HG03558 (cell line): ENCODE results near the gene PRR16.

Experiments
- ATAC-seq: cut with Tn5 transposase; IDR thresholded peaks from one replicate; pipeline ENCODE4 v1.9.1; 2021; ENCODE audit warnings: moderate number of reproducible peaks; ENCODE audit not compliant: unreplicated experiment; ENCODE audit errors: extremely low read depth

PRR16 gene

GRCh38 chr5:120461251-120461650, 2.8 kb upstream of the PRR16 start:
- ATAC-seq: no peak

- no peak for ATAC-seq
These were observed 957 bp upstream of the PRR16 start for GRCh38 chr5:120463006-120463680.

DNA sequence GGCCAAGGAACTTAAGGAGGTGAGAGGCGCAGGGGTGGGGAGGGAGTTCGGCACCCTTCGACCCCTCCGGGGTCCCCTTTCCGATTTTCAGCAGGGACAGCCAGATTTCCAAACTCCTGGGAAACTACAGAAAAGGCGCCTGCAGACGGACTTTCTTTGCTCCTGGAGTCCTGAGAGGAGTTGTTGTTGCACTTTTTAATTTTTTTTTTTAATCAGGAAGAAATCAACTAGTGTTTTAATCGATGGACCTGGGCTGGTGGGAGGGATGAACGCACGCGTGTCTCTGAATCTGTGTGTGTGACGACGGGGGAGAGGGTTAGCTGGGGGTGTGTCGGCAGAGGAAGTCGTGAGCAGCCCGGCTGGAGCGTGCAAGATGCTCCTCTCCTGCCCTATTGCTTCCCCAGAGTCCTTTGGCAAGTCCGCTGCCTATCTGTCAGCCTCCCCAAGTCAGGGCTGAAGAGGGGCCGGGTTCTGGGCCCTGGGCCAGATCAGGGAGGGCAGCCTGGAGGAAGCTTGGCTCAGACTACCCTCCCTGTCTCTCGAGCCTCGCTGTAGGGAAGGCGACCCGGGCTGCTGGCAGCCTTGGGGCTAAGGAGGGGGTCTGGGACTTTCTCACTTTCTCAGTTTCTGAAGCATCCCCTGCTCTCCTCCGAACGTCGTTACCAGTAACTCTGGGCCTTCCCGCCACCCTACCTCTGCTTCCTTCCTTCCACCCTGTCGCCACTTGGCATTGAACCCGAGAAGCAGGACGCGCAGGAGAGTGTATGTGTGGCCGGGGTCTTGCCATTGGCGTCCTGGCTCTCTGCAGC, 731 bp downstream of the PRR16 start:
- no peak for ATAC-seq

DNA sequence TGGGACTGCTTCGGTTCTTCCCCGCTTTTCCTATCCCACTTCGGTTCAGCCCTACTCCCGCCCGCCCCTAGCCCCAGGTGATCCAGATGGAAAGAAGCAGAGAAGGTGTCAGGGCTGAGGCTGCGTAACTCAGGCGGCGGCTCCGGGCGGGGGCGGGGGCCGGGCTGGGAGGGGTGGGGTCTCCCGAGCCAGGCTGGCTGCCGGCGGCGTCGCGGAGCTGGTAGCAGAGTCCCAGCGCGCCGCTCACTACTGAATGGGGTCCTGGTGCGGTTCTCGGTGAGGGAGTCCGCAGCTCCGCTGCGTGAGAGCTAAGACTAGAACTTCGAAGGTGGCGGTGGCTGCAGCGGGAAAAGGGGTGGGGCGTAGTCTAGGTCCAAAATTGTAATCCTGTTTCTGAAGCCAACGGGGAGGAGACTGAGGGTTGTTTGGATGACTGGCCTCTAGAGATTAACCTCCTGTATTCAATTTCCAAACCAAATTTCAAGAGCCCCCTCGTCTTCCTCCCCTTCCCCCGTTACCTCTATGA, 1.4 kb downstream of the PRR16 start:
- no peak for ATAC-seq

DNA sequence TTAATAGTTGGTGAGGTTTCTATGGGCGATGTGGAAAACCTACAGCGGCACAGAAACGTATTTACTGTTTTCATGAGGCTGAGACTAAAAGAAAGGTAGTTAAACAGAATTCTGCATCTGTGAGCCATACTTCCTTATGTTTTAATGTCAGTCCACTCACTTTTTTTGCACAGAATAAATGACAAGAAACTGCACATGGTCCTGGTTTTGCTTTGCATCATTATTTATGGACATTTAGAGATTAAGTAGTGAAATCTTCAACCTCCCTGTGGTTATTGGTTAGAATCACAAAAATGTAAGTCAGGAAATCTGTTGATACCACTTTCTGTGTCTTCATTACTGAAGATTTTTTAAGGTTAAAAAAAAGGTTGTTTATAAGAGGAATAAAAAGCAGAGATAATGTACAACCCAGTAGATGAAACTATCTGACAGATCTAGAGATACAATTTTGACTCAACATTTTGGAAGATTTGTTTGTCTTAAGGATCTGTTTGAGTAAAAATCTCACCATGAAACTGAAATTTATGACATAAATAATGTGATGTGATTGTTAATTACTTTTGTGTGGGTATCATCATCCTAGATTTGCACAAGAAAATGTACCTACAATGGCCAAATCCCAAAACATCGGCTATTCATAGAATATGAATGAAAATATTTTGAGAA, 2.4 kb downstream of the PRR16 start:
- no peak for ATAC-seq

DNA sequence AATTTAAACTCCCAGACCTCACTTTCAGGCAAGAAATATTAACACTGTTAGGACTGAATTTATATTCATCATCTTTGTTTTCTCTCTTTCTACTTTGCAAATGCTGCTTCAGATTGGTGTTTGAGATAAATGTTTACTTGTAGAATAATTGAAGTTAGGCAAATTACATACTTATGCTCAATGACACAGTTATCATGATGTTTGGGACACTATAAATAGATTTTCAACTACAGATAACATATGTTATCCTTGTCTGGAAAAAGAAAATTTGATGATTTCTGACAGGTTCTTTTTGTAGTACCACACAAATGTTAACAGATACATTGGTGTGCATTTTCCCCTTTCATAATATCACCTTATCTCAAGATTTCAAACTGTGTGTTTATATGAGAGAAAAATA, 7.9 kb downstream of the PRR16 start:
- no peak for ATAC-seq

DNA sequence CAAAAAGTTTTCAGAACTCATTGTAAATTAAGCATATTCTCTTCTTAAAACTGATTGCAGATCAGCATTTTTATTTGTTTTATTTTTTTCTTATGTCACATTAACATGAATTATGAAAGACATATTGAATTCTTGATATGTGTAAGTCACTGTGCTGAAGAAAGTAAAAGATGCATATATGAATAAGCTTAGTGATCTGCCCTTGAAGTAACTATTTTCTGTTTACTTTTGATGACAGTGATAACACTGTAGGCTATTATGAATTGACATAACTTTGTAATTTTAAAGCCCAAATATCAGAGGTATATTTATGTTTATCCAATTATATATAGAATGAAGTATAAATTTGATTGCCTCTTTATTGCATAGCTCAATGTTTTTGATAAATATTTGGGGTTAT, 8.8 kb downstream of the PRR16 start:
- no peak for ATAC-seq

- ATAC-seq: no peak
These were observed 9.2 kb downstream of the PRR16 start for GRCh38 chr5:120473332-120473731.

- no peak for ATAC-seq
These were observed 12.0 kb downstream of the PRR16 start for GRCh38 chr5:120476063-120476462.

- ATAC-seq: no peak
These were observed 15.0 kb downstream of the PRR16 start for GRCh38 chr5:120479066-120479465.

DNA sequence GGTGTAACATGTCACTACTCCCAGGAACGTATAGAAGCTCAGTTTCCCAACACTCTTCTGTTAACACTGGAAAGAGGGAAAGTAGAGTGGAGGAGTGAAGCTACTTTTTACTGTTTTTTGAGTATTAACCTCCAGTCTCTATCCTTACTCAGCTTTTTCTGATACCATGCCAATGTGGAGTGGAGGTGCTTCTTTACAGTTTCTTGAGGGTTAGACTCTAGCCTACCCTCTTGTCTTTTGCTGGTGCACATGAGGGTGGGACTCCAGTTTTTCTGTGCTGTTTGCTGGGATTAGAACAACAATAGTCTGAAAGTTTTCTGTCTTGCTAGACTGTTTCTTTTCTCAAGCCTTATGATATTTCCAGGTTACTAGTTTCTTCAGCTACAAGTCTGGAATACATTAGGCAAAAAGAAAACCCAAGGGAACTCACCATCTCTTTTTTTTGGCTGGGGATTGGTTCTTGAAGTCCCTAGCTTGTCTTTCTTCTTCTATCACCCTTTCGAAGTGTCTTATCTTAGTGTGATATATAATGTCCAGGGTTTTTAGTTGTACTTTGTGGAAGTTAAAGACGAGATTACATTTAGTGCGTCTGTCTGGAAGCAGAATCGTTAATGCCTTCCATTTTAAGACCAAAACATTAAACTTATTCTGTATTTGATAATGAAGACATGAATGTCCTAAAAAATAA, 35.9 kb downstream of the PRR16 start:
- no peak for ATAC-seq

DNA sequence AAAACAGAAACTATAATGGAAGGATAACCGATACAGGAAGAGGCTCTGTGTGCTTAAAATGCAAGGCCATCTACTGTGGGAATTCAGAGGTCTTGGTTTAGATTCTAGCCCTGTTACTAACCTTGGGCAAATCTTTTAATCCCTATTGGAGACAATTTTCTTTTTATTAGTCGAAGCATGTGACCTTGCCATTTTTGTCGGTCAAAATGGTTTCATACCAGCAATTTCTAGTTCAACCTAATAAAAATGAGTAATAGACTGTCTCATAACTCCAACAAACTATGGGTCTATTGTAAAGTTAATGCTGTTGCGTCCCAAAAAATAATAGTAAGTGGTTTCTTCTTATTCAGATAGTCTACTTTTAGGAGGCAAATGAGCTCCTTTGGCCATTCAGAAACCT, 38.4 kb downstream of the PRR16 start:
- ATAC-seq: no peak

DNA sequence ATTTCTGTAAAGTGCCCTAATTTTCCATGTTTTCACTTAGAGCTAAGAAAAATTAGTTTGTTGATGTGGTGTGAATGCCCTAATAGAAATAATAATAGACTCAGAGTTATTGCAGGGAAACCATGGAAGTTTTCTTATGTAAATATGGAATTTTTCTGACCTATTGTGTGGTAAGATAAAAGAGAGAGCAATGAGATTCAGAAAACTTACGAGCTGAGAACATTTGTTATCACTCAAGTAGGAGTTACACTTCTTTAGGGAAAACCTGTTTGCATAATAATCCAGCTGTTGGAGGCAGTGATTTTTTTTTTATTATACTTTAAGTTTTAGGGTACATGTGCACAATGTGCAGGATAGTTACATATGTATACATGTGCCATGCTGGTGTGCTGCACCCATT, 39.2 kb downstream of the PRR16 start:
- ATAC-seq: no peak

- ATAC-seq: no peak
These were observed 40.0 kb downstream of the PRR16 start for GRCh38 chr5:120504057-120504456.

GRCh38 chr5:120507197-120507596, 43.1 kb downstream of the PRR16 start:
- no peak for ATAC-seq

- ATAC-seq: no peak
These were observed 43.8 kb downstream of the PRR16 start for GRCh38 chr5:120507800-120508463.

DNA sequence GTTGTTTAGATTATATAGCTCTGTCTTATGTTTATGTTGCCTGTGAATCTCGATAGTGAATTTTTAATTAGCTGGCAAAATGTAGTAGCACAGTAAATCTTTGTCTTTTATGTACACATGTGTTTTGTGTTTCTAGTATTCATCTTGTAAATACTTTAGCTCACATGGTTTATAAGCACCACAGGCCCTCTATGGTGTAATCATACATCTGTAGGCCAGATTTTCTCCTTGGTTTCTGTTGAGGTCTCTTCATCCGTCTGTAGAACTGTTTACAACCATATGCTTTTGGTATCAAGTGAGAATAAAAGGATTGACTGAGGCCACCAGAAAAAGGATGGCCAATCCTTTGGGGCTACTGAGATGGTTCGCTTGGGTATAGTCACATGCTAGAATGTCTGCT, 45.0 kb downstream of the PRR16 start:
- ATAC-seq: no peak

DNA sequence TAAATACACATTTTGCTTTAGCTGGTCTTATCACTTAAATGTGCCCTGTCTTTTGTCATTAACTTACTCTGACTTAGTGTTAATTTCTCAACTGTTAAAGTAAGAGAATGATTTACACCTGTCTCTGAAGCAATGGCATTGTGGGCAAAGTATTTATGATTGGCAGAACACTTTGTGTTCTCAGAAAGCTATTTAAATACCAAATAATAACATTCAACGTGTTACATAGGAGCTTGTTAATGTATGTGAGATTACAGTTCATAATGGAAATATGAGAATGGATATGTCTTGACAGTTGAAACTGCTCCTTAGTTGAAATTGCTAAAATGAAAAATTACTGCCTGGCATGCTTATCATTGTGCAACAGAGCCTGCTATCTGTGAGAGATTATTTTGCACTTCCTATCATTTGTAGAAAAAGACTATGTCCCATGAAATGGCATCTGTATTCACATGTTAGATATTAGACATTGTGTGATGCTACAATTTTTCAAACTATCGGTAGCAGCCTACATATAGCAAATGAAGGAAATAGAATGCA, 46.1 kb downstream of the PRR16 start:
- ATAC-seq: no peak

DNA sequence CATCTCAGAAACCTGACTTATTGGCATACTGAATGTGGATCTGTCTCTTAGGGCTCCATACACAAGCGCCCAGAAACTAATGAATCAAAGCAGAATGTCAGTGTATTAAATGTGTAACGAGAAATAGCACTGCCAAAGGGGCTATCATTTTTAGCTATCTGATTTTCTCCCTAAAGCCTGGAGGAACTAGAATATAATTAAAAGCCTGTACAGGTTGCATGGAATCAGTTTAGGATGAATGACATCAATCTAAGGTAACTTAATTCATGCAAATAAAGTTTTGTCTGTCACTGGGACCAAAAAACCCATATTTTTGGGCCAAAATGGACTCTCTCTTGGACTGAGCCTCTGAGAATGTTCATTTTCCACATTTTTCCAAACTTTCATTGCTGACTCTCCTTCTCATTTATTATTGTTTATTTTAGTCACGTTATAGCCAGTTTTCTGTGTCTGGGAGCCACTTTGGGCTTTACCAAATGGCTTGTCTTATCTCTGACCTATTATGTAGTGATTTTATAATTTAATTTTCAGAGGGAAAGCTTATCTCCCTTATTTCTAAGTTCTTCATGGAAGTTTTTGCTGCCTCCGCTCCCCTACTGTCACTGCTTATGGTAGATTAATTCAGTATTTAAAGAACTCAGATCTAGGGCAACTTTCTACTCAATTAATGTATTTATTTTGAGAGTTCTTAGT, 47.0 kb downstream of the PRR16 start:
- ATAC-seq: no peak
